HepG2 (cell line): ENCODE results near the gene ERLIN1. TPM values are rescaled to one million over a fixed set of nuclear protein-coding genes. Genes with fewer than 3 reads are reported as not detected.

Source experiments
- CAMTA2 ChIP-seq: sonication (generic); formaldehyde crosslinking; IDR thresholded peaks from 2 replicates; pipeline ENCODE4 v1.4.0; 2020; ENCODE audit warnings: mild to moderate bottlenecking, missing genetic modification reagents, borderline replicate concordance
- GABPA ChIP-seq, 2 experiments: IDR thresholded peaks; 2 replicates each; pipeline ENCODE4 v1.6.1; 2011 to 2016; ENCODE audit warnings: low read depth in 2 of 2, low read length in 1 of 2, missing biosample characterization in 1 of 2, missing genetic modification characterization in 1 of 2
- KAT2B ChIP-seq: fragments of 150-350 bp; IDR thresholded peaks from 2 replicates; pipeline ENCODE4 v1.6.1; 2014; ENCODE audit warnings: low read depth, low read length, borderline replicate concordance
- KDM2A ChIP-seq: sonication (generic); formaldehyde crosslinking; IDR thresholded peaks from 2 replicates; pipeline ENCODE4 v1.4.0; 2020; ENCODE audit warnings: low read depth, missing genetic modification reagents, borderline replicate concordance
- MTA3 ChIP-seq: sonication (generic); formaldehyde crosslinking; IDR thresholded peaks from 2 replicates; pipeline ENCODE4 v1.4.0; 2020; ENCODE audit warnings: missing genetic modification reagents
- MYPOP ChIP-seq: sonication (generic); formaldehyde crosslinking; IDR thresholded peaks from 2 replicates; pipeline ENCODE4 v1.8.1; 2023; ENCODE audit warnings: mild to moderate bottlenecking, moderate library complexity, missing genetic modification reagents
- NFATC3 ChIP-seq: sonication (generic); formaldehyde crosslinking; IDR thresholded peaks from 2 replicates; pipeline ENCODE4 v1.5.1; 2020; ENCODE audit warnings: mild to moderate bottlenecking, missing genetic modification reagents
- NR2F6 ChIP-seq, 2 experiments: IDR thresholded peaks; 2 replicates each; pipeline ENCODE4 v1.6.1; 2016; ENCODE audit warnings: antibody characterized with exemption in 1 of 2, mild to moderate bottlenecking in 1 of 2
- PAF1 ChIP-seq: IDR thresholded peaks from 2 replicates; pipeline ENCODE4 v1.6.1; 2016; ENCODE audit warnings: missing genetic modification reagents, missing compliant biosample characterization
- SRSF4 ChIP-seq: fragments of 200-400 bp; formaldehyde crosslinking; IDR thresholded peaks from one replicate; pipeline ENCODE4 v1.6.1; 2018; ENCODE audit warnings: mild to moderate bottlenecking, low read depth, low read length, moderate library complexity; ENCODE audit not compliant: poor library complexity, severe bottlenecking
- TBL1XR1 ChIP-seq: fragments of 150-350 bp; IDR thresholded peaks from 2 replicates; pipeline ENCODE4 v1.6.1; 2014; ENCODE audit warnings: borderline replicate concordance, low read length; ENCODE audit not compliant: partially characterized antibody
- TCF12 ChIP-seq, 2 experiments: fragments of 450-650 bp in 1 of 2; sonication (generic) in 1 of 2; formaldehyde crosslinking in 1 of 2; IDR thresholded peaks; 2 replicates each; pipeline versions ENCODE4 v1.6.1 to v1.8.0; 2017 to 2022; ENCODE audit warnings: antibody characterized with exemption in 1 of 2, mild to moderate bottlenecking in 1 of 2, missing genetic modification reagents in 1 of 2, moderate library complexity in 1 of 2
- THAP11 ChIP-seq: IDR thresholded peaks from 2 replicates; pipeline ENCODE4 v1.6.1; 2016; ENCODE audit warnings: missing biosample characterization, missing genetic modification reagents
- U2AF2 ChIP-seq: fragments of 200-400 bp; formaldehyde crosslinking; IDR thresholded peaks from 2 replicates; pipeline ENCODE4 v1.6.1; 2017; ENCODE audit warnings: low read depth, mild to moderate bottlenecking, low read length
- ZGPAT ChIP-seq: IDR thresholded peaks from 2 replicates; pipeline ENCODE4 v1.6.1; 2016; ENCODE audit warnings: mild to moderate bottlenecking
- ZMYM4 ChIP-seq: sonication (generic); formaldehyde crosslinking; IDR thresholded peaks from 2 replicates; pipeline ENCODE4 v1.8.1; 2023; ENCODE audit warnings: mild to moderate bottlenecking, missing genetic modification reagents
- ZNF264 ChIP-seq: sonication (generic); formaldehyde crosslinking; IDR thresholded peaks from 2 replicates; pipeline ENCODE4 v1.4.0; 2020; ENCODE audit warnings: missing genetic modification reagents
- ZNF333 ChIP-seq: sonication (generic); formaldehyde crosslinking; IDR thresholded peaks from 2 replicates; pipeline ENCODE4 v1.4.0; 2020; ENCODE audit warnings: mild to moderate bottlenecking, missing genetic modification reagents, borderline replicate concordance
- ZNF552 ChIP-seq: sonication (generic); formaldehyde crosslinking; IDR thresholded peaks from 2 replicates; pipeline ENCODE4 v1.9.0; 2022; ENCODE audit warnings: missing genetic modification reagents, mild to moderate bottlenecking, borderline replicate concordance
- ZNF7 ChIP-seq: IDR thresholded peaks from 2 replicates; pipeline ENCODE4 v1.6.1; 2016; ENCODE audit warnings: missing biosample characterization, missing genetic modification reagents
- polyA plus RNA-seq, 8 experiments: library from polyadenylated mRNA; depleted of rRNA in 3 of 8; stranded (reverse) in 7 of 8; unstranded in 1 of 8; fragments of >200 nt; fragmentation: Illumina TruSeq in 4 of 8; extraction: Trizol in 4 of 8; gene quantifications; 2 replicates each; pipeline versions ENCODE4 v1.2.1 to v1.2.3, GENCODE V29; 2011 to 2016; ENCODE audit warnings: low read depth in 4 of 8, missing spikeins in 1 of 8, mixed read lengths in 1 of 8; ENCODE audit not compliant: insufficient read depth in 1 of 8
- total RNA-seq, 5 experiments: library from RNA; depleted of rRNA; stranded (reverse); fragments of >200 nt; fragmentation: Illumina TruSeq; extraction: Trizol; gene quantifications; 2 replicates each; pipeline ENCODE4 v1.2.3, GENCODE V29; 2016; ENCODE audit warnings: low read depth in 1 of 5
- TF ChIP-seq, protein P1 (sequence below): sonication (generic); formaldehyde crosslinking; IDR thresholded peaks from 2 replicates; pipeline ENCODE4 v1.9.0; 2021; ENCODE audit warnings: missing genetic modification reagents, mild to moderate bottlenecking, borderline replicate concordance
- TF ChIP-seq, protein P2 (sequence below): sonication (generic); formaldehyde crosslinking; IDR thresholded peaks from 2 replicates; pipeline ENCODE4 v1.8.1; 2022; ENCODE audit warnings: mild to moderate bottlenecking, missing genetic modification reagents

The ERLIN1 gene
- total and polyA plus RNA-seq, 2 of the 13 experiments (the other 11 are each of a cell fraction or from before 2014, with no cell fraction given) = 56.8 to 69.3 TPM

GRCh38 chr10:100101192-100102076 is 84.4 kb downstream of the ERLIN1 start (continued):
- TF ChIP-seq ZGPAT (CRISPR knock-in tag) (peak; percentile 97), NR2F6 (IDR thresholded peaks at IDR 0.05) (peak; percentile 87), NR2F6 (CRISPR knock-in tag; IDR thresholded peaks at IDR 0.05) (peak; percentile 85), NFATC3 (CRISPR knock-in tag) (no peak), ZNF333 (no peak), ZNF552 (CRISPR knock-in tag) (no peak), U2AF2 (no peak), ZNF264 (peak; percentile 90), GABPA (IDR thresholded peaks at IDR 0.05; ENCODE audit: low read depth, low read length) (no peak), GABPA (CRISPR knock-in tag; IDR thresholded peaks at IDR 0.05; ENCODE audit: low read depth) (peak; percentile 68), ZNF7 (CRISPR knock-in tag) (no peak), TCF12 (IDR thresholded peaks at IDR 0.05) (no peak), TCF12 (CRISPR knock-in tag; IDR thresholded peaks at IDR 0.05) (no peak; the same call in 1 of the 2 replicates), SRSF4 (no peak), MYPOP (CRISPR knock-in tag) (peak; percentile 74; the same call in 1 of the 2 replicates), MTA3 (CRISPR knock-in tag) (no peak), KDM2A (CRISPR knock-in tag) (peak; percentile 56; the same call in 1 of the 2 replicates), PAF1 (CRISPR knock-in tag) (no peak), ZMYM4 (CRISPR knock-in tag) (peak; percentile 87), KAT2B (no peak), THAP11 (CRISPR knock-in tag) (peak; percentile 83), CAMTA2 (CRISPR knock-in tag) (no peak), TBL1XR1 (peak; percentile 33)
- TF ChIP-seq, protein P1, sequence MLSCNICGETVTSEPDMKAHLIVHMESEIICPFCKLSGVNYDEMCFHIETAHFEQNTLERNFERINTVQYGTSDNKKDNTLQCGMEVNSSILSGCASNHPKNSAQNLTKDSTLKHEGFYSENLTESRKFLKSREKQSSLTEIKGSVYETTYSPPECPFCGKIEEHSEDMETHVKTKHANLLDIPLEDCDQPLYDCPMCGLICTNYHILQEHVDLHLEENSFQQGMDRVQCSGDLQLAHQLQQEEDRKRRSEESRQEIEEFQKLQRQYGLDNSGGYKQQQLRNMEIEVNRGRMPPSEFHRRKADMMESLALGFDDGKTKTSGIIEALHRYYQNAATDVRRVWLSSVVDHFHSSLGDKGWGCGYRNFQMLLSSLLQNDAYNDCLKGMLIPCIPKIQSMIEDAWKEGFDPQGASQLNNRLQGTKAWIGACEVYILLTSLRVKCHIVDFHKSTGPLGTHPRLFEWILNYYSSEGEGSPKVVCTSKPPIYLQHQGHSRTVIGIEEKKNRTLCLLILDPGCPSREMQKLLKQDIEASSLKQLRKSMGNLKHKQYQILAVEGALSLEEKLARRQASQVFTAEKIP (CRISPR knock-in tag) = no peak
- TF ChIP-seq, protein P2, sequence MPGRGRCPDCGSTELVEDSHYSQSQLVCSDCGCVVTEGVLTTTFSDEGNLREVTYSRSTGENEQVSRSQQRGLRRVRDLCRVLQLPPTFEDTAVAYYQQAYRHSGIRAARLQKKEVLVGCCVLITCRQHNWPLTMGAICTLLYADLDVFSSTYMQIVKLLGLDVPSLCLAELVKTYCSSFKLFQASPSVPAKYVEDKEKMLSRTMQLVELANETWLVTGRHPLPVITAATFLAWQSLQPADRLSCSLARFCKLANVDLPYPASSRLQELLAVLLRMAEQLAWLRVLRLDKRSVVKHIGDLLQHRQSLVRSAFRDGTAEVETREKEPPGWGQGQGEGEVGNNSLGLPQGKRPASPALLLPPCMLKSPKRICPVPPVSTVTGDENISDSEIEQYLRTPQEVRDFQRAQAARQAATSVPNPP (CRISPR knock-in tag) = no peak; the same call in 1 of the 2 replicates
